Astrocyte (in vitro differentiated cells and primary cell): Measurements from ENCODE around the gene TUBE1. TPM values are rescaled to one million over a fixed set of nuclear protein-coding genes. Genes with fewer than 3 reads are reported as not detected.

ENCODE experiments used
- DNase-seq: peaks from one replicate; pipeline ENCODE4 v3.0.0-alpha.2; 2010; ENCODE audit warnings: low read depth
- FAIRE-seq: peaks from 2 replicates; lab custom pipeline; 2011; peaks lifted over from hg19 to GRCh38; lab: Jason Lieb, UNC
- H2AFZ ChIP-seq: 2 replicates; pipeline ENCODE4 v1.6.0; 2012; ENCODE audit warnings: low read depth, low read length, inconsistent platforms
- H3K27ac ChIP-seq: 2 replicates; pipeline ENCODE4 v1.5.1; 2011; ENCODE audit warnings: low read depth, low read length, inconsistent platforms
- H3K27me3 ChIP-seq: 2 replicates; pipeline ENCODE4 v1.6.0; 2011; ENCODE audit warnings: low read length, inconsistent platforms; ENCODE audit not compliant: insufficient read depth
- H3K36me3 ChIP-seq: 2 replicates; pipeline ENCODE4 v1.5.1; 2011; ENCODE audit warnings: low read length, inconsistent platforms; ENCODE audit not compliant: insufficient read depth
- H3K4me1 ChIP-seq: 2 replicates; pipeline ENCODE4 v1.5.1; 2011; ENCODE audit warnings: low read length, inconsistent platforms; ENCODE audit not compliant: insufficient read depth
- H3K4me2 ChIP-seq: 2 replicates; pipeline ENCODE4 v1.6.0; 2012; ENCODE audit warnings: low read length, inconsistent platforms
- H3K4me3 ChIP-seq: 2 replicates; pipeline ENCODE4 v1.5.1; 2011; ENCODE audit warnings: low read depth, mild to moderate bottlenecking, low read length, inconsistent platforms; ENCODE audit not compliant: insufficient read depth
- H3K79me2 ChIP-seq: 2 replicates; pipeline ENCODE4 v1.6.0; 2012; ENCODE audit warnings: mild to moderate bottlenecking, low read length, inconsistent platforms; ENCODE audit not compliant: insufficient read depth
- H3K9ac ChIP-seq: 2 replicates; pipeline ENCODE4 v1.6.0; 2012; ENCODE audit warnings: mild to moderate bottlenecking, low read length, inconsistent platforms
- H3K9me3 ChIP-seq: 2 replicates; pipeline ENCODE4 v1.5.1; 2012; ENCODE audit warnings: low read depth, mild to moderate bottlenecking, low read length, inconsistent platforms; ENCODE audit not compliant: insufficient read depth
- H4K20me1 ChIP-seq: 2 replicates; pipeline ENCODE4 v1.6.0; 2012; ENCODE audit warnings: low read length, inconsistent platforms; ENCODE audit not compliant: insufficient read depth
- H3K27ac Mint-ChIP-seq: one replicate; pipeline ENCODE4 v1.8.0; 2021; ENCODE audit warnings: mild to moderate bottlenecking, mixed read lengths; ENCODE audit not compliant: unreplicated experiment
- H3K27me3 Mint-ChIP-seq: one replicate; pipeline ENCODE4 v1.8.0; 2021; ENCODE audit warnings: low read depth, mixed read lengths; ENCODE audit not compliant: unreplicated experiment
- H3K36me3 Mint-ChIP-seq: one replicate; pipeline ENCODE4 v1.8.0; 2021; ENCODE audit warnings: low read depth, mixed read lengths; ENCODE audit not compliant: unreplicated experiment
- H3K4me1 Mint-ChIP-seq: one replicate; pipeline ENCODE4 v1.8.0; 2021; ENCODE audit warnings: low read depth, mixed read lengths; ENCODE audit not compliant: unreplicated experiment
- H3K4me3 Mint-ChIP-seq: one replicate; pipeline ENCODE4 v1.8.0; 2021; ENCODE audit warnings: mild to moderate bottlenecking, moderate library complexity, mixed read lengths; ENCODE audit not compliant: unreplicated experiment
- H3K9me3 Mint-ChIP-seq: one replicate; pipeline ENCODE4 v1.8.0; 2021; ENCODE audit warnings: mild to moderate bottlenecking, mixed read lengths; ENCODE audit not compliant: unreplicated experiment
- EZH2 ChIP-seq: IDR thresholded peaks from 2 replicates; pipeline ENCODE4 v1.6.1; 2012; ENCODE audit warnings: mild to moderate bottlenecking, low read length, inconsistent platforms; ENCODE audit not compliant: insufficient read depth
- total RNA-seq: library from RNA; stranded (reverse); gene quantifications from 2 replicates; pipeline ENCODE4 v1.2.1, GENCODE V29; 2021
- TF ChIP-seq, protein P1 (sequence below): IDR thresholded peaks from 2 replicates; pipeline ENCODE4 v1.5.1; 2011; ENCODE audit warnings: low read depth, mild to moderate bottlenecking, inconsistent platforms, low read length, moderate library complexity; ENCODE audit not compliant: insufficient read depth

Gene TUBE1
- total RNA-seq, 1 donor from 2014 or later = 17.7 TPM

GRCh38 chr6:112128208-112128607 lies 40.9 kb upstream of the TUBE1 start:
- Mint-ChIP-seq H3K27ac (no peak overlapping the region), H3K27me3 (no peaks in the 10 kb centered on the region), H3K9me3 (peaks cover 3% of the 10 kb centered on the region), H3K36me3 (no peaks in the 10 kb centered on the region), H3K4me3 (no peak overlapping the region), H3K4me1 (no peaks in the 10 kb centered on the region)
- no peak for TF ChIP-seq EZH2
- TF ChIP-seq, protein P1, sequence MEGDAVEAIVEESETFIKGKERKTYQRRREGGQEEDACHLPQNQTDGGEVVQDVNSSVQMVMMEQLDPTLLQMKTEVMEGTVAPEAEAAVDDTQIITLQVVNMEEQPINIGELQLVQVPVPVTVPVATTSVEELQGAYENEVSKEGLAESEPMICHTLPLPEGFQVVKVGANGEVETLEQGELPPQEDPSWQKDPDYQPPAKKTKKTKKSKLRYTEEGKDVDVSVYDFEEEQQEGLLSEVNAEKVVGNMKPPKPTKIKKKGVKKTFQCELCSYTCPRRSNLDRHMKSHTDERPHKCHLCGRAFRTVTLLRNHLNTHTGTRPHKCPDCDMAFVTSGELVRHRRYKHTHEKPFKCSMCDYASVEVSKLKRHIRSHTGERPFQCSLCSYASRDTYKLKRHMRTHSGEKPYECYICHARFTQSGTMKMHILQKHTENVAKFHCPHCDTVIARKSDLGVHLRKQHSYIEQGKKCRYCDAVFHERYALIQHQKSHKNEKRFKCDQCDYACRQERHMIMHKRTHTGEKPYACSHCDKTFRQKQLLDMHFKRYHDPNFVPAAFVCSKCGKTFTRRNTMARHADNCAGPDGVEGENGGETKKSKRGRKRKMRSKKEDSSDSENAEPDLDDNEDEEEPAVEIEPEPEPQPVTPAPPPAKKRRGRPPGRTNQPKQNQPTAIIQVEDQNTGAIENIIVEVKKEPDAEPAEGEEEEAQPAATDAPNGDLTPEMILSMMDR = no peak
- Histone ChIP-seq H3K27me3 (no peaks in the 10 kb centered on the region), H2AFZ (no peak overlapping the region), H4K20me1 (no peaks in the 10 kb centered on the region), H3K4me1 (no peaks in the 10 kb centered on the region), H3K4me2 (no peak overlapping the region), H3K4me3 (no peak overlapping the region), H3K79me2 (no peaks in the 10 kb centered on the region), H3K27ac (no peak overlapping the region), H3K36me3 (peaks cover 17% of the 10 kb centered on the region), H3K9me3 (no peaks in the 10 kb centered on the region), H3K9ac (no peak overlapping the region)
- DNase-seq (no peak), FAIRE-seq (no peak)

DNA sequence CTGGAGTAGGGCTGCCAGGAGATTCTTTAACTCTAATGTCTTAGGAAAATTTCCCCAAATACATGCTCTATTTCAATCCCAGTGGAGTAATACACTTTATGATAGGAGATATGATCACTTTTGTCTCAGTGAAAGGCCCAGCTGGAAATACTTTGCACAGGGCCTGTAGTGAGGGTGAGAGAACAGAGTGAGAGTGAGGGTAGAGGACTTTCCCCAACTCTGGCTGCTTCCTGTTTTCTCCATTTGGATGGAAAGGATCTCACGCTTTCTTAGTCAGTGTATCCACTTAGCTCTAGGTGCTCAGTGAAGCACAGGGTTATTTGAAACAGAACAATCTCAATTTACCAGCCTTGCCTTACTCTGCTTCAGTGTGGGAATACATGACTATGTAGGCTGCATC lies 36.7 kb upstream of the TUBE1 start:
- H3K27me3 ChIP-seq = no peaks in the 10 kb centered on the region
- H3K27ac ChIP-seq = no peak overlapping the region
- H4K20me1 ChIP-seq = no peaks in the 10 kb centered on the region
- TF ChIP-seq EZH2 = no peak
- TF ChIP-seq, protein P1 = no peak
- H3K4me3 Mint-ChIP-seq = no peak overlapping the region
- no peaks in the 10 kb centered on the region for H3K9me3 Mint-ChIP-seq
- no peaks in the 10 kb centered on the region for H3K4me1 Mint-ChIP-seq
- H3K4me1 ChIP-seq = no peaks in the 10 kb centered on the region
- H3K36me3 ChIP-seq = peaks cover 19% of the 10 kb centered on the region
- FAIRE-seq (no peak), DNase-seq (no peak)
- no peaks in the 10 kb centered on the region for H3K36me3 Mint-ChIP-seq
- H3K79me2 ChIP-seq = no peaks in the 10 kb centered on the region
- H3K4me2 ChIP-seq = no peak overlapping the region
- no peaks in the 10 kb centered on the region for H3K27me3 Mint-ChIP-seq
- H3K9me3 ChIP-seq = no peaks in the 10 kb centered on the region
- H3K27ac Mint-ChIP-seq = no peak overlapping the region
- no peak overlapping the region for H2AFZ ChIP-seq
- H3K9ac ChIP-seq = no peak overlapping the region
- H3K4me3 ChIP-seq = no peak overlapping the region

- H3K4me2 ChIP-seq = no peak overlapping the region
- Mint-ChIP-seq H3K4me3 (no peak overlapping the region), H3K4me1 (peaks cover 4% of the 10 kb centered on the region), H3K27ac (no peak overlapping the region), H3K27me3 (no peaks in the 10 kb centered on the region), H3K36me3 (no peaks in the 10 kb centered on the region), H3K9me3 (no peaks in the 10 kb centered on the region)
- FAIRE-seq = no peak
- no peaks in the 10 kb centered on the region for H3K79me2 ChIP-seq
- H3K9me3 ChIP-seq = no peaks in the 10 kb centered on the region
- no peaks in the 10 kb centered on the region for H4K20me1 ChIP-seq
- H3K4me3 ChIP-seq = no peak overlapping the region
- peaks cover under 1% of the 10 kb centered on the region for H3K4me1 ChIP-seq
- no peak overlapping the region for H3K27ac ChIP-seq
- H2AFZ ChIP-seq = no peak overlapping the region
- no peaks in the 10 kb centered on the region for H3K27me3 ChIP-seq
- no peak for TF ChIP-seq EZH2
- TF ChIP-seq, protein P1 = no peak
- no peak overlapping the region for H3K9ac ChIP-seq
- peaks cover 19% of the 10 kb centered on the region for H3K36me3 ChIP-seq
- no peak for DNase-seq
Measured at GRCh38 chr6:112122756-112123155, 35.5 kb upstream of the TUBE1 start.
